Aorta (tissue), 5 donors: Measurements from ENCODE around the gene SNAP91. TPM values are rescaled to one million over a fixed set of nuclear protein-coding genes. Genes with fewer than 3 reads are reported as not detected.
"Not testable (repeated sequence)": the region's sequence is repeated elsewhere in the genome, so short reads cannot be mapped to it uniquely, and the experiment has no call there.

Experiments
- ATAC-seq: fragments of 200-7000 bp; cut with Tn5 transposase; one replicate; pipeline ENCODE4 v1.9.1; 2022; ENCODE audit warnings: moderate library complexity; ENCODE audit not compliant: low FRiP score
- DNase-seq, 2 donors: peaks; one replicate each; pipeline ENCODE4 v3.0.0-alpha.2; 2020
- H3K27ac ChIP-seq, 2 donors: one replicate each; pipeline ENCODE4 v1.5.1; 2013; ENCODE audit warnings: low read length in 2 of 2, mild to moderate bottlenecking in 2 of 2, moderate library complexity in 2 of 2, control low read depth in 1 of 2, inconsistent platforms in 1 of 2, low read depth in 1 of 2
- H3K27me3 ChIP-seq, 2 donors: one replicate each; pipeline ENCODE4 v1.6.1; 2013; ENCODE audit warnings: control low read depth in 1 of 2, low read length in 1 of 2, mild to moderate bottlenecking in 1 of 2, moderate library complexity in 1 of 2; ENCODE audit not compliant: insufficient read depth in 2 of 2, control insufficient read depth in 1 of 2
- H3K36me3 ChIP-seq, 2 donors: one replicate each; pipeline ENCODE4 v1.6.1; 2013; ENCODE audit warnings: control low read depth in 1 of 2, low read length in 1 of 2, mild to moderate bottlenecking in 1 of 2; ENCODE audit not compliant: insufficient read depth in 2 of 2, control insufficient read depth in 1 of 2
- H3K4me1 ChIP-seq, 2 donors: one replicate each; pipeline ENCODE4 v1.6.1; 2013; ENCODE audit warnings: low read length in 2 of 2, control low read depth in 1 of 2, mild to moderate bottlenecking in 1 of 2, moderate library complexity in 1 of 2; ENCODE audit not compliant: insufficient read depth in 2 of 2, control insufficient read depth in 1 of 2
- H3K4me3 ChIP-seq, 2 donors: one replicate each; pipeline ENCODE4 v1.5.1; 2013; ENCODE audit warnings: low read length in 2 of 2, control low read depth in 1 of 2, mild to moderate bottlenecking in 1 of 2
- H3K9me3 ChIP-seq: one replicate; pipeline ENCODE4 v1.6.1; 2013; ENCODE audit warnings: mild to moderate bottlenecking, low read length; ENCODE audit not compliant: control insufficient read depth
- WGBS, 2 donors: extraction: QIAGEN DNeasy Blood & Tissue Kit; methylation state at CpG; one replicate each; pipeline ENCODE4 v1.1.7; 2013; 5-methylcytosine and 5-hydroxymethylcytosine counted together
- intact Hi-C, 2 donors: fragments of 100-400 bp; cut with DNase I; formaldehyde crosslinking; loops; one replicate each; pipeline versions ENCODE4 v1.14.2 to v1.15.0; 2022
- polyA plus RNA-seq, 2 donors: library from polyadenylated mRNA; stranded (reverse); fragments of 200-250 nt; gene quantifications; one replicate each; pipeline ENCODE4 v1.2.3, GENCODE V29; 2013
- total RNA-seq, 2 donors: library from RNA; stranded (reverse); fragmentation: NEBNext Ultra II Directional; extraction: Animal tissue kit (Norgen Biotek cat#: 25700); gene quantifications; one replicate each; pipeline ENCODE4 v1.2.1, GENCODE V29; 2021
- donor health status: healthy with polysubstance abuse.
- donor health status: Bipolar disorder and iron deficiency.
- donor health status: DM: no; HTN: no; CAD: no.
- donor health status: DM: no; HTN: no; CAD: no.
- donor health status: DM: yes; HTN: yes; CAD: no.

SNAP91 gene
- total and polyA plus RNA-seq, 4 donors, result 0.25 to 4.3 (median 1.3) TPM

DNA sequence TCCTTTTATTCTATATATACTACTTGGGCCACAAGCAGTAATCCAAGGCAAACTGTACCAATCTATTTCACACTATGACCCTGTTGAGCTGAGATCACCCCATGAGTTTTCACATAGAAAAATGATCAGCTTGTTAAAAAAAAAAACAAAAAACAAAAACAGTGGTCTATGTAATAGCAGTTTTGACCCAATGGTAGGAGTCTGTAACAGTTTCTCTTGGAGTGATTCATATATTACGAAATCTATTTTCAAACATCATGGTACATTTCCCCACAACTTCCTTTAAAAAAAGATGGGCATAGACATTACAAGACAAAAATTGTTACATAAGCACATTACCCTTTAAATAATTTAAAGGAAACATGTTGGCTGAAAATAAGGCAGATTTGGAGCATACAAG lies 118.5 kb downstream of the SNAP91 start:
- Histone ChIP-seq H3K27ac (no peak overlapping the region), H3K4me3 (no peak overlapping the region), H3K27me3 (no peaks in the 10 kb centered on the region), H3K9me3 (no peaks in the 10 kb centered on the region), H3K36me3 (no peaks in the 10 kb centered on the region), H3K4me1 (no peaks in the 10 kb centered on the region)
- DNase-seq (no peak), ATAC-seq (no peak)
- intact Hi-C loops, result no loop called here
- 42 to 100% methylated on average over 1 of the region's 1 CpG for WGBS, 2 donors

DNA sequence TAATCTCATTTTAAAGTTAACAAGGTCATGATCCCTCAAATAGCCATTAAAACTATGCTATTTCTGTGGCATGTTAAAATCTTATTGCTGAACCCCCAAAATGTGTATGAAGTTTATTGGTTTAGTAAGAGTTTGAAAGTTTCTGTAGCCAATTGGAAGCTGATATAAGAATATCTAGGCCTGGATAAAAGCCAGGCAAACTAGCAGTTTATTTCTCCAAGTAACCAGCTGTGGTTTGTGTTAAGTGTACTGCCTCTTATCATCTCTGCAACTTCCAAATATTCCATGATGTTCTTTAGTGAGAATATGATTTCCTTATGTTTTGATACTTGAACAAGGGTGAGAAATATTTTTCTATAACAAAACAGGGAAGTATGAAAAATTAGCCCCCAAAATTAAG lies 119.8 kb downstream of the SNAP91 start:
- Histone ChIP-seq H3K4me1 (no peaks in the 10 kb centered on the region), H3K4me3 (no peak overlapping the region), H3K27ac (no peak overlapping the region), H3K9me3 (no peaks in the 10 kb centered on the region), H3K27me3 (no peaks in the 10 kb centered on the region), H3K36me3 (no peaks in the 10 kb centered on the region)
- no peak for ATAC-seq
- DNase-seq, result no peak
- intact Hi-C loops, result no loop called here

DNA sequence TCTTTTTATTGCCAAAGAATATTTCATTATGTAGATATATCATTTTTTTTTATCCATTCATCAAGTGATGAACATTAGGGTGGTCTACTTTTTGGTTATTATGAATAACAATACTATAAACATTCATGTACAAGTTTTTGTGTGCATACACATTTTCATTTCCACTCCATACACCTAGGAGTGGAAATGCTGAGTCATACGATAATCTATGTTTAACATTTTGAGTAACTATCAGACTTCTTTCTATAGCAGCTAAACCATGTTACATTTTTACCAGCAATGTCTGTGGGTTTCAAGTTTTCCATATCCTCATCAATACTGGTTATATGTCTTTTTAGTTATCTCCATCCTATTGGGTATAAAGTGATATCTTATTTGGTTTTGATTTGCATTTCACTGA lies 130.8 kb downstream of the SNAP91 start:
- no peaks in the 10 kb centered on the region for H3K36me3 ChIP-seq
- no peaks in the 10 kb centered on the region for H3K4me1 ChIP-seq
- no peak overlapping the region for H3K4me3 ChIP-seq
- H3K27me3 ChIP-seq, result no peaks in the 10 kb centered on the region
- intact Hi-C loops, result no loop called here
- no peak overlapping the region for H3K27ac ChIP-seq
- WGBS, 2 donors, result 89 to 91% methylated on average over 1 of the region's 1 CpG
- ATAC-seq (no peak), DNase-seq (no peak)
- no peaks in the 10 kb centered on the region for H3K9me3 ChIP-seq

DNA sequence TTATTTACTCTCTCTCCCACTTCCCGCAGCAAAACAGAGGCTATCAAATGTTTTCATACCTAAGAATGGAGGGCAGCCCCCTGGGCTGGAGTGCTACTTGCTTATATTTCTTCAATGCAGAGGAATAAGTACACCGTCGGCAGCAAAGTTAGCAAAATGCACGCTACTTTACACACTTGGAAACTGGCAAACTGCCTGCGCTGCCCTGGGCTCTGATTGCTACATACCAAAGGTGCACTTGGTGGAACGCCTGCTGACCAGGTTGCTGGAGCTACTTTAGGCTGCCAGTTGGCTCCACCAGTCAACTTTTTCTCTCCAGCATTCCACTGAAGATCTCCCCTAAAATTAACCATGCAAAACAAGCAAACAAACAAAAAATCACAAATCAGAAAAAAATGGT lies 134.1 kb downstream of the SNAP91 start:
- ATAC-seq (no peak), DNase-seq (no peak)
- WGBS, 2 donors, result 71 to 73% methylated on average over 6 of the region's 6 CpGs
- H3K4me3 ChIP-seq, result no peak overlapping the region
- no peak overlapping the region for H3K27ac ChIP-seq
- H3K36me3 ChIP-seq, result no peaks in the 10 kb centered on the region
- H3K9me3 ChIP-seq, result no peaks in the 10 kb centered on the region
- no peaks in the 10 kb centered on the region for H3K27me3 ChIP-seq
- intact Hi-C loops, result no loop called here
- no peaks in the 10 kb centered on the region for H3K4me1 ChIP-seq

DNA sequence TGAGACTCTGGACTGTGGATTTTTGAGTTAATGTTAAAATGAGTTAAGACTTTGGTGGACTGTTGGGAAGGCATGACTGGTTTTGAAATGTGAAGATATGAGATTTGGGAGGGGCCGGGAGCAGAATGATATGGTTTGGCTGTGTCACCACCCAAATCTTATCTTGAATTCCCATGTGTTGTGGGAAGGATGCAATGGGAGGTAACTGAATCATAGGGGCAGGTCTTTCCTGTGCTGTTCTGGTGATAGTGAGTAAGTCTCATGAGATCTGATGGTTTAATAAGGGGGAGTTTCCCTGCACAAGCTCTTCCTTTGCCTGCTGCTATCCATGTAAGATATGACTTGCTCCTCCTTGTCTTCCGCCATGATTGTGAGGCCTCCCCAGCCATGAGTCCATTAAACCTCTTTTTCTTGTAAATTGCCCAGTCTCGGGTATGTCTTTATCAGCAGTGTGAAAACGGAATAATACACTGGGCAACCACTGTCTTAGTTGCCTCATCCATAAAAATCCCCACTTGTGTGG lies 137.2 kb downstream of the SNAP91 start:
- ATAC-seq, DNase-seq, H3K9me3 ChIP-seq, intact Hi-C loops, H3K27me3 ChIP-seq, H3K4me3 ChIP-seq, H3K36me3 ChIP-seq, H3K4me1 ChIP-seq, H3K27ac ChIP-seq: not testable (repeated sequence)
- 80 to 96% methylated on average over 4 of the region's 4 CpGs for WGBS, 2 donors

DNA sequence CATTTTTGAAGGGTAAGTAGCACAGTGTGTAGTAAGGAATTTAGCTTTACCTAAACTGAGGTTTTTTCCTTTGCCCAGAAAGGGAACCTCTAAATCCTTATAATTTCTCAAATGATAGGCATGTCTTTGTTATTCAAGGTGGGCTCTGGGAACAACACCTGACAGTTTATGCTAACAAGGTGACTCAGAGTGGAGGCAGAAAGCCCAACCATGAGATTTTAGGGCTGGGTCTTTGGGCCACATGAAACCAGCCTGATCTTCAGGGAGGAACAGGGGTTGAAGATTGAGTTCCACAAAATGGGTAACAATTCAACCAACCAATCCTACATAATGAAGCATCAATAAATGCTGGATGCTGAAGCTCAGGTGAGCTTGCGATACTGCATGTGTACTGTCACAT lies 149.9 kb downstream of the SNAP91 start:
- 100% methylated on average over 1 of the region's 1 CpG for WGBS, 2 donors
- DNase-seq, result no peak

DNA sequence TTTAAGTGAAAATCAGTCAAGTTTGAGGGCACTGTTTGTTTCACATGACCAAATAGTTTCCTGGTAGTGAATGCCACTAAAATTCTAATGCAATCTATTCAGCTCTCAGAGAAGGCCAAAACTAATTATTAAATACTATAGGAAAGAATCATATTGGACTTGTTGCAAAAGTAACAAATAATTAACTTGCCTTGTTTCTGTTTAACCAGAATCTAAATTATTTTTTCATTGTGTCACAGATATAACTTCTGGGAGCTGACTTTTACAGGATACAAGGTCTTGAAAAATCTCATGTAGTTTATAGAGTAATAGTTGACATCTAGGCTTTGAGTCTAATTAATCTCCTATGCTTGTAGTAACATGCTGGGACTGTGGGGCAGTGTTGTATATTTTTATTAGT lies 152.0 kb downstream of the SNAP91 start:
- Histone ChIP-seq H3K36me3 (no peaks in the 10 kb centered on the region), H3K9me3 (no peaks in the 10 kb centered on the region), H3K4me3 (no peak overlapping the region), H3K4me1 (no peaks in the 10 kb centered on the region), H3K27ac (no peak overlapping the region), H3K27me3 (no peaks in the 10 kb centered on the region)
- no peak for DNase-seq
- intact Hi-C loops, result no loop called here
- no peak for ATAC-seq

More for the DNA sequence above, 149.9 kb downstream of the SNAP91 start:
- Histone ChIP-seq H3K9me3 (peaks cover 2% of the 10 kb centered on the region), H3K36me3 (no peaks in the 10 kb centered on the region), H3K4me1 (no peaks in the 10 kb centered on the region), H3K27ac (no peak overlapping the region), H3K27me3 (no peaks in the 10 kb centered on the region), H3K4me3 (no peak overlapping the region)
- ATAC-seq, result no peak
- intact Hi-C loops, result no loop called here

DNA sequence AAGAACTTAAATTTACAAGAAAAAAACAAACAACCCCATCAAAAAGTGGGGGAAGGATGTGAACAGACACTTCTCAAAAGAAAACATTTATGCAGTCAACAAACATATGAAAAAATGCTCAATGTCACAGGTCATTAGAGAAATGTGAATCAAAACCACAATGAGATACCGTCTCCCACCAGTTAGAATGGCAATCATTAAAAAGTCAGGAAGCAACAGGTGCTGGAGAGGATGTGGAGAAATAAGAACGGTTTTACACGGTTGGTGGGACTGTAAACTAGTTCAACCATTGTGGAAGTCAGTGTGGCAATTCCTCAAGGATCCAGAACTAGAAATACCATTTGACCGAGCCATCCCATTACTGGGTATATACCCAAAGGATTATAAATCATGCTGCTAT lies 157.2 kb downstream of the SNAP91 start:
- 96 to 98% methylated on average over 4 of the region's 4 CpGs for WGBS, 2 donors
- H3K36me3 ChIP-seq, H3K4me1 ChIP-seq, intact Hi-C loops, H3K9me3 ChIP-seq, ATAC-seq, H3K27ac ChIP-seq, H3K27me3 ChIP-seq, DNase-seq, H3K4me3 ChIP-seq: not testable (repeated sequence)

DNA sequence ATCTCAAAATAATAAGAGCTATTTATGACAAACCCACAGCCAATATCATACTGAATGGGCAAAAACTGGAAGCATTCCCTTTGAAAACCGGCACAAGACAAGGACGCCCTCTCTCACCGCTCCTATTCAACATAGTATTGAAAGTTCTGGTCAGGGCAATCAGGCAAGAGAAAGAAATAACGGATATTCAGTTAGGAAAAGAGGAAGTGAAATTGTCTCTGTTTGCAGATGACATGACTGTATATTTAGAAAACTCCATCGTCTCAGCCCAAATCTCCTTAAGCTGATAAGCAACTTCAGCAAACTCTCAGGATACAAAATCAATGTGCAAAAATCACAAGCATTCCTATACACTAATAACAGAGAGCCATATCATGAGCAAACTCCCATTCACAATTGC lies 158.4 kb downstream of the SNAP91 start:
- intact Hi-C loops, result not testable (repeated sequence)
- WGBS, 2 donors, result 73% methylated on average over 5 of the region's 5 CpGs

More for the DNA sequence above, 158.4 kb downstream of the SNAP91 start:
- not testable (repeated sequence) for DNase-seq, H3K4me3 ChIP-seq, H3K36me3 ChIP-seq, H3K9me3 ChIP-seq, H3K27me3 ChIP-seq, ATAC-seq, H3K27ac ChIP-seq, H3K4me1 ChIP-seq
